Measurements from ENCODE around the gene CHD5. TPM values are rescaled to one million over a fixed set of nuclear protein-coding genes. Genes with fewer than 3 reads are reported as not detected.

The CHD5 gene
- total RNA-seq, 1 experiment from 2014 or later = 0.29 TPM

- no peak for DNase-seq (ENCODE audit: low read depth)
These were observed 67.0 kb downstream of the CHD5 start for GRCh38 chr1:6113116-6113515.

GRCh38 chr1:6112690-6113005 lies 67.5 kb downstream of the CHD5 start:
- DNase-seq (ENCODE audit: low read depth) = no peak

GRCh38 chr1:6111991-6112689 lies 68.0 kb downstream of the CHD5 start:
- DNase-seq (ENCODE audit: low read depth) = no peak

- DNase-seq (ENCODE audit: low read depth) = peak; percentile 80
These were observed 68.5 kb downstream of the CHD5 start for GRCh38 chr1:6111571-6111970.

- no peak for DNase-seq (ENCODE audit: low read depth)
These were observed 69.8 kb downstream of the CHD5 start for GRCh38 chr1:6110326-6110725.

GRCh38 chr1:6109688-6110087 lies 70.4 kb downstream of the CHD5 start:
- DNase-seq (ENCODE audit: low read depth) = no peak

- DNase-seq (ENCODE audit: low read depth) = peak; percentile 72
These were observed 71.0 kb downstream of the CHD5 start for GRCh38 chr1:6108937-6109614.

GRCh38 chr1:6108476-6108875 lies 71.6 kb downstream of the CHD5 start:
- DNase-seq (ENCODE audit: low read depth) = no peak

- no peak for DNase-seq (ENCODE audit: low read depth)
These were observed 72.4 kb downstream of the CHD5 start for GRCh38 chr1:6107409-6108356.

GRCh38 chr1:6106977-6107376 lies 73.1 kb downstream of the CHD5 start:
- no peak for DNase-seq (ENCODE audit: low read depth)

- no peak for DNase-seq (ENCODE audit: low read depth)
These were observed 73.8 kb downstream of the CHD5 start for GRCh38 chr1:6106321-6106731.

GRCh38 chr1:6105763-6106162 lies 74.4 kb downstream of the CHD5 start:
- DNase-seq (ENCODE audit: low read depth) = no peak

- no peak for DNase-seq (ENCODE audit: low read depth)
These were observed 74.9 kb downstream of the CHD5 start for GRCh38 chr1:6105218-6105679.

- DNase-seq (ENCODE audit: low read depth) = no peak
These were observed 75.5 kb downstream of the CHD5 start for GRCh38 chr1:6104631-6105030.

- no peak for DNase-seq (ENCODE audit: low read depth)
These were observed 76.1 kb downstream of the CHD5 start for GRCh38 chr1:6103854-6104530.

GRCh38 chr1:6103111-6103853 lies 76.8 kb downstream of the CHD5 start:
- DNase-seq (ENCODE audit: low read depth) = no peak

- DNase-seq (ENCODE audit: low read depth) = no peak
These were observed 77.6 kb downstream of the CHD5 start for GRCh38 chr1:6102532-6102845.

- DNase-seq (ENCODE audit: low read depth) = no peak
These were observed 78.1 kb downstream of the CHD5 start for GRCh38 chr1:6101826-6102531.

- no peak for DNase-seq (ENCODE audit: low read depth)
These were observed 79.0 kb downstream of the CHD5 start for GRCh38 chr1:6100861-6101783.
